Activated CD4-positive, alpha-beta T cell treated with anti-CD3 and anti-CD28 coated beads, Interleukin-2, amount 50 U/mL, for 16 hours (primary cell): ENCODE results near the gene PHLPP1.

Experiments
- DNase-seq: peaks from one replicate; pipeline ENCODE4 v3.0.0-alpha.2; 2020

Gene PHLPP1

DNA sequence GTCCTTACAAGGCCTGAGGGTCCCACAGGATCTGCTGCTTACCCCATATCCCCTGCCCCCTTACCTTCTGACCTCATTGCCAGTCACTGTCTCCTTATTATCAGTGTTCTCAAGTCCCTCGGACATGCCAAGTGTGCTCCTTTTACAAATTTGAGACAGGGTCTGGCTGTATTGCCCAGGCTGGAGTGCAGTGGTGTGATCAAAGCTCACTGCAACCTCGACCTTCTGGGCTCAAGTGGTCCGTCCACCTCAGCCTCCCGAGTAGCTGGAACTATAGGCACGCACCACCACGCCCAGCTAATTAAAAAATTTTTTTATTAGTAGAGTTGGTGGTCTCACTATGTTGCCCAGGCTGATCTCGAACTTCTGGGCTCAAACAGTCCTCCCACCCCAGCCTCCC lies 141.0 kb downstream of the PHLPP1 start:
- no peak for DNase-seq

GRCh38 chr18:62857263-62857976 lies 142.1 kb downstream of the PHLPP1 start:
- DNase-seq, result no peak

- DNase-seq, result no peak
These were observed 144.7 kb downstream of the PHLPP1 start for GRCh38 chr18:62860062-62860461.

- DNase-seq, result no peak
These were observed 147.1 kb downstream of the PHLPP1 start for GRCh38 chr18:62862466-62862865.

- DNase-seq, result no peak
These were observed 148.2 kb downstream of the PHLPP1 start for GRCh38 chr18:62863579-62864001.

- DNase-seq, result no peak
These were observed 150.2 kb downstream of the PHLPP1 start for GRCh38 chr18:62865498-62865897.

DNA sequence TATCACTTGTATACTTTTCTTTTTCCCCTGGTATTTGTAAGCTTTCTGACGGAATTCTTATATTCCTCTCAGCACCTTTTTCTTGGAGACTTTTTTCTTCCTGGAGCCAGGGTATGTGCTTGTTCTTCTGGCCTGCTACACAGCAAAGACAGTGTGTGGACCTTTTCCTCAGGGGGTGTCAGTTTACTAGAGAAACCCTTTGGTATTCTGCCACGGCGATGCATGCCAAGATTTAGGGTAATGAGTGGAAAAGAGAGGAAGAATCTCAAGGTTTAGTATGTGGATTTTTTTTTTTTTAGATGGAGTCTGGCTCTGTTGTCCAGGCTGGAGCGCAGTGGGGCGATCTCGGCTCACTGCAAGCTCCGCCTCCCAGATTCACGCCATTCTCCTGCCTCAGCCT lies 152.2 kb downstream of the PHLPP1 start:
- no peak for DNase-seq

DNA sequence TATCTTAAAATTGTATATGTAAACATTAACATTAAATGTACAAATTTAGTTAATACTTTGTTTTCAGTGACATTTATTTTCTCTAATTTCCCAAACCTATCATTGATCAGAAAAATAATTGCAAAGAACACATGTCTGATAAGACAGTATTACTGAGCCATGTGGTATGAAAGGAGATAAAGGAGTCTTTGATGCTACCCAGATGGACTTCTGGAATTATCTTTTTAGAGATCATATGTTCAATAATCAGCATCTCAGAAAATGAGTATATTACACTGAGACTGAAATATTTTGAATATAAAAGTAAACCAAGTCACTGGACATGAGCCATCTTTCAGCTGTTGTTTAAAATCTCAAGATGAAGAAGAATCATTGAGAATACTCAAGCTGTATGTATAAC lies 153.3 kb downstream of the PHLPP1 start:
- DNase-seq, result no peak

DNA sequence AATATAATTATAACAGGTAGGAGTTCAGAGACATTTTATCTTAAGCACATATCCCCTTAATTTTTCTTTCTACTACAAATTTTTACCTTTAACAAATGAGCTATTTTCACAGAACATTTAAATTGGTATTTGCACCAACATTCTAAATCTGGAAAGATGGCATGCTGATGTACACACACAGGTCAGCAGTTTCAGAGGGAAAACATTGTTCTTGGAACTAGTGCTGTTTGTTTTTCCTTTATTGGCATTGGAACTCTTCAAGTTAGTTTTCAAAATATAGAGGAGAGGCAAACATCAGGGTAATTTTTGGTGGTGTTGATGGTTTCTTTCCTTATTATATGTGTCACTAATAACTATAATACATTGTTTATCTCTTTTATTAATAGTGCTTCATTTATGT lies 155.3 kb downstream of the PHLPP1 start:
- DNase-seq, result no peak

DNA sequence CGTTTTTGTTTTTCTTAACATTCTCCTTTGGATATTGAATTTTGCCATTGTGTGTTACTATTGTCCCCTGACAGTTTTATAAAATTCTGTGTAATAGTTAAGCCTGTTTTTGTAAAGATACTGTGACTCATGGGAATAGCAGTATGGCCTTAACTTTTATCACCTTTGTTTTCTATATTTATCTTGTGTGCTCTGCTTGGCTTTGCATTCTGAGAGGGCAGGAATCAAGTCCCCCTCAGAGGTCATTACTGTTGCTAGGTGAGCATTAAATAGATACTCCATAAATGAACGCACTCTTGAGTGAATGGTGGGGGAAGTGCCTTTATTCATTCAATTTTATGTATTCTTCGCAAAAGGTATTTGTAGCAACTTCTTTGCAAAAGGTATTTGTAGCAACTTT lies 160.0 kb downstream of the PHLPP1 start:
- no peak for DNase-seq

DNA sequence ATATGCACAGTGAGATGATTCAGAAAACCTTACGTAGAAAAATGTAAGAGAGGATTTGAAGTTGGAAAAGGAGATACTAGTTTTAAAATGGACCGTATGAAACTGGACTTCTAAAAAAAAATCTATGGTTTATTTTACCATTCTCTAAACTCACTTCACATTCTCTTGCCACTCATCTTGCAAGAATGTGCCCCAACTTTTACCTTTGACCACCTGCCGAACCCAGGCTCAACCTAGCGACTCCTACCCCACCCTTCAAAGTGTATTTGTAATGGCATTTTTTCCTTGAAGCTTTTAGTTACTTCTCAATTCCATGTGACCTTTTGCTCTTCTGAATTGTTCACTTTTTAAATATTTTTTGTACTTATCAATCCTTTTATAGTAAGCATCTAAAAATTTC lies 160.8 kb downstream of the PHLPP1 start:
- DNase-seq, result no peak

DNA sequence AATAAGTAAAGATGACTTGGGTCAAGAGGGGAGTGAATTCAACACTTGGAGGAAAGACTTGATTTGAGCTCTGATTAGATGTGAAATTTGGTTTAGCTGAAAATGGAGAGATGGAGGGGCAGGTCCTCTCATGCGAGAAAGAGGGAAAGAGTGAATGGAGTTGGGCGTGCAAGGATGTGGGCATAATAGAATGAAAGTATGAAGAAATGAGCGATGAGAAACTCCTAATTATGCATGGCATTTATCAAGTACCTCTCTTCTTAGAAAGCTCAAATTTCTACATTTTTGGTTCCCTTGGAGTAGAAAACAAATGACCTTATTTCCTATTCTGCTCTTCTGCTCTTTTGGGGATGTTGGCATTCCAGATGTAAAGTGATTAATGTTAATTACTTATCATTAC lies 161.5 kb downstream of the PHLPP1 start:
- DNase-seq, result no peak

GRCh38 chr18:62877411-62878221 lies 162.3 kb downstream of the PHLPP1 start:
- no peak for DNase-seq

DNA sequence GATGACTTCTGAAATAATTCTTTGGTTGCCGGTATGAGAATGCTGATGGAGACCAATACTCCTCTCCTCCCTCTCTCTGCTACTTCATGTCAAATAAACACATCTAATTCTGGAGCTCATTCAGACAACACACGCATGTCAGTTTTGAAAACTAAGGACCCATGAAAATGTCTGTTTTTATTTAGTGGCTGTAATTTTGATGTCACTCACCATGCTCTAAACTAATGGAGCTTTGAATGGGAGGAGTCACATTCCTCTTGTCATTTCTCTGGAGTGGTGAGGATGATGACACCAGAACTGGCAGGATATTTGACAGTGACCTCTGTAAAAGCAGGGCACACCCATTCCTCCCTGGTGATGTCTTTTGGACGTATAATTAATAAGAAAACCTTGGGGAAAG lies 163.0 kb downstream of the PHLPP1 start:
- DNase-seq, result no peak

GRCh38 chr18:62880034-62880433 lies 164.7 kb downstream of the PHLPP1 start:
- no peak for DNase-seq

DNA sequence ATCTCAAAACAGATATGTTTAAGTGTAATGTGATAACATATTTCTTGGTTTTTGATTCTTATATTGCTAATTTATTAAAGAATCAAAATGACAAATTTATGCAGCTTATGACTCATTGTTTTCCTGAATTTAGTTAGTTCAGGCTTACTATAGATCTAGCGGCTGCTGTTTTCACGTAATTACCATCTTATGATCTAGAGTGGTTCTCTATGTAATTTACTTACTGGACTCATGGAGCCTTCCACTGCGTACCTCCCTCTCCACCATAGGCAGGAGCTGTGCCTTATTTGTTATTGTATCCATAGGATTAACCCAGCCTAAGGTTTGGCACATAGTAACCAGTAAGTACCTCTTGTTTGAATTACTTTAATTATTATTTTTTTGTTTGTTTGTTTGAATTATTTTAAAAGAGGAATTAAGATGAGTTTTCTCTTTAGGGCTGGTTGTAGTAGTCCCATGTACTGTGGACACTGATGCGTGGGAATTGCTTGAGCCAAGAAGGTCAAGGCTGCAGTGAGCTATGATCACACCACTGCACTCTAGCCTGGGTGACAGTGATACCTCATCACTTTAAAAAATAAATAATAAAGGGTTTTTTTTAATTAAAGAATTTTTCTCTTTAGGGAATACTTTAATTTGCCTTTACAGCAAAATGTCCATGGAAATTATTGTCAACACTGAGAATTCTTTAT lies 165.5 kb downstream of the PHLPP1 start:
- DNase-seq, result peak; percentile 27

DNA sequence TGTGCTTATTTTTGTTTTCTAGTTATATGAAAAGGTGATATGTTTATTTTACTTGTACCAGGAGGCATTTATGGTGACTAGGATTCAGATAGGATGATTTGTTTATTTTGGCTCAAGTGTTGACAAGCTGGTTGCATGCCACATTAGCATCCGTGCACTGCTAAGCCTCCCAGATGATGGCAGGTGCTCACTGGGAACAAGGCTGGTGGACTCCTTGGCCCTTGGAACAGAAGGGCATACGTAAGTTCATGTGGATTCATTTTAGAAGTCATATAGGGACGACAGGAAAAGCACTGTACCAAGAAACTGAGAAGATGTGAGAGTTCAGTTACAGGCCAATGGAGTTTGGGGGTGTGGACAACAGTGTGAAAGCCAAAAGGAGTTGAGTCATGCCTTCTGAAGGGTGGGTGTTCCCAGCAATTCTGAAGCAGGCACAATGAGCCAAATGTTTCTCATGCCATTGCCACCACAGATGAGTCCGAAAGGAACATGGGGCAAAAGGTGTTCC lies 166.2 kb downstream of the PHLPP1 start:
- peak; percentile 44 for DNase-seq

- DNase-seq, result no peak
These were observed 168.8 kb downstream of the PHLPP1 start for GRCh38 chr18:62883937-62884735.

GRCh38 chr18:62885804-62886203 lies 170.5 kb downstream of the PHLPP1 start:
- DNase-seq, result no peak

GRCh38 chr18:62894681-62895390 lies 179.5 kb downstream of the PHLPP1 start:
- DNase-seq, result no peak

DNA sequence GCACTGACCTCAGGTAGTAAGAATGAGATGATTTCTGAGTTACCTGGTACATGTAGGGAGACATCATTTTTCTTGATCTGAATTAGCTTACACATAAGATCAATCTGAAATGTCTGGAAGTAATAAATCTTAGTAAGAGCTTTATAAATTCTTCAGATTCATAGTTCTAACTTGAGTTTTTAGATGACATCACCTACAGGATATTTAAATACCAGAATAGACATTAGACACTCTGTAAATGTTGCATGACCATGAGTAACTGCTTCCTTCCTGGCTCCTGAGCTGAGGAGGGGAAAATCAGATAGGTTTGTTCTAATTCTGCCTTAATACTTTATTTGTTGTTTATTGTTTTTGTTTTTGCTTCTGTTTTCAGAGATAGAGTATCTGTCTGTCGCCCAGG lies 181.8 kb downstream of the PHLPP1 start:
- DNase-seq, result no peak

GRCh38 chr18:62898359-62898758 lies 183.0 kb downstream of the PHLPP1 start:
- peak; percentile 64 for DNase-seq
